ENCODE data around the gene BCL2L1.
"Not testable (repeated sequence)": the region's sequence is repeated elsewhere in the genome, so short reads cannot be mapped to it uniquely, and the experiment has no call there.

Gene BCL2L1

GRCh38 chr20:31648104-31648503 lies 74.6 kb downstream of the BCL2L1 start:
- not testable (repeated sequence) for DNase-seq (ENCODE audit: low read depth in 2 of 2)

GRCh38 chr20:31644701-31645100 lies 78.0 kb downstream of the BCL2L1 start:
- no peak for DNase-seq (ENCODE audit: low read depth in 2 of 2)

GRCh38 chr20:31643522-31643921 lies 79.1 kb downstream of the BCL2L1 start:
- DNase-seq (ENCODE audit: low read depth in 2 of 2): no peak

- no peak for DNase-seq (ENCODE audit: low read depth in 2 of 2)
Measured at GRCh38 chr20:31642837-31643236, 79.8 kb downstream of the BCL2L1 start.

GRCh38 chr20:31641391-31641790 lies 81.3 kb downstream of the BCL2L1 start:
- DNase-seq (ENCODE audit: low read depth in 2 of 2): no peak

- no peak for DNase-seq (ENCODE audit: low read depth in 2 of 2)
Measured at GRCh38 chr20:31640259-31640658, 82.4 kb downstream of the BCL2L1 start.

GRCh38 chr20:31638816-31639215 lies 83.9 kb downstream of the BCL2L1 start:
- DNase-seq (ENCODE audit: low read depth in 2 of 2): no peak

- DNase-seq (ENCODE audit: low read depth in 2 of 2): no peak
Measured at GRCh38 chr20:31638317-31638716, 84.4 kb downstream of the BCL2L1 start.

- DNase-seq (ENCODE audit: low read depth in 2 of 2): no peak
Measured at GRCh38 chr20:31637660-31638059, 85.0 kb downstream of the BCL2L1 start, which contains the start of gene COX4I2. TSS of gene COX4I2 (plus strand) at chr20:31637912. CDS start at chr20:31639018, 1,106 bp downstream.

GRCh38 chr20:31633339-31633914 lies 89.2 kb downstream of the BCL2L1 start:
- no peak for DNase-seq (ENCODE audit: low read depth in 2 of 2)

- no peak for DNase-seq (ENCODE audit: low read depth in 2 of 2)
Measured at GRCh38 chr20:31632548-31633338, 89.9 kb downstream of the BCL2L1 start.

GRCh38 chr20:31630187-31630790 lies 92.4 kb downstream of the BCL2L1 start:
- DNase-seq (ENCODE audit: low read depth in 2 of 2): no peak

- not testable (repeated sequence) for DNase-seq (ENCODE audit: low read depth in 2 of 2)
Measured at GRCh38 chr20:31628057-31628456, 94.6 kb downstream of the BCL2L1 start.

- not testable (repeated sequence) for DNase-seq (ENCODE audit: low read depth in 2 of 2)
Measured at GRCh38 chr20:31626534-31626933, 96.1 kb downstream of the BCL2L1 start.

GRCh38 chr20:31623123-31623505 lies 99.6 kb downstream of the BCL2L1 start:
- not testable (repeated sequence) for DNase-seq (ENCODE audit: low read depth in 2 of 2)

GRCh38 chr20:31620246-31620645 lies 102.4 kb downstream of the BCL2L1 start:
- DNase-seq (ENCODE audit: low read depth in 2 of 2): no peak

GRCh38 chr20:31617432-31618104 lies 105.1 kb downstream of the BCL2L1 start:
- DNase-seq (ENCODE audit: low read depth in 2 of 2): no peak

GRCh38 chr20:31615416-31615815 lies 107.3 kb downstream of the BCL2L1 start:
- DNase-seq (ENCODE audit: low read depth in 2 of 2): no peak
